ENCODE data around the gene APOLD1.
"Not testable (repeated sequence)": the region's sequence is repeated elsewhere in the genome, so short reads cannot be mapped to it uniquely, and the experiment has no call there.

The APOLD1 gene

DNA sequence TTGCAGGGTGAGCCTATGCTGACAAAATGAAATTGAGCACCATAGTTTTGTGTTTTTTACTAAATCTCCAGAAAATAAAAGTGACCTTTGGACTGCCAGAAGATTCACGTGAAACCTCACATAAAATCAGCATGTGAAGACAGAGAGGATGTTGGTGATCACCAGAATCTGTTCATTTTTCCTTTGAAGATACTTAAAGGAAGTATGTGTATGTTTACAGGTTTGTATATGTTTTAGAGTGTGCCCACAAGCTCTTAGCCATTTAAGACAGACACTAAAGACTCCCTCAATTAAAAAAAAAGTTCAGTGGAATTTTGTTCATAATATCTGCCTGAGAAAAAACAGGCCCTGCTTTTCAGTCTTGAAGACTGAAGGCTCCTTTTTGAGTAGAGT lies 53.5 kb downstream of the APOLD1 start:
- TF ChIP-seq, protein P1, sequence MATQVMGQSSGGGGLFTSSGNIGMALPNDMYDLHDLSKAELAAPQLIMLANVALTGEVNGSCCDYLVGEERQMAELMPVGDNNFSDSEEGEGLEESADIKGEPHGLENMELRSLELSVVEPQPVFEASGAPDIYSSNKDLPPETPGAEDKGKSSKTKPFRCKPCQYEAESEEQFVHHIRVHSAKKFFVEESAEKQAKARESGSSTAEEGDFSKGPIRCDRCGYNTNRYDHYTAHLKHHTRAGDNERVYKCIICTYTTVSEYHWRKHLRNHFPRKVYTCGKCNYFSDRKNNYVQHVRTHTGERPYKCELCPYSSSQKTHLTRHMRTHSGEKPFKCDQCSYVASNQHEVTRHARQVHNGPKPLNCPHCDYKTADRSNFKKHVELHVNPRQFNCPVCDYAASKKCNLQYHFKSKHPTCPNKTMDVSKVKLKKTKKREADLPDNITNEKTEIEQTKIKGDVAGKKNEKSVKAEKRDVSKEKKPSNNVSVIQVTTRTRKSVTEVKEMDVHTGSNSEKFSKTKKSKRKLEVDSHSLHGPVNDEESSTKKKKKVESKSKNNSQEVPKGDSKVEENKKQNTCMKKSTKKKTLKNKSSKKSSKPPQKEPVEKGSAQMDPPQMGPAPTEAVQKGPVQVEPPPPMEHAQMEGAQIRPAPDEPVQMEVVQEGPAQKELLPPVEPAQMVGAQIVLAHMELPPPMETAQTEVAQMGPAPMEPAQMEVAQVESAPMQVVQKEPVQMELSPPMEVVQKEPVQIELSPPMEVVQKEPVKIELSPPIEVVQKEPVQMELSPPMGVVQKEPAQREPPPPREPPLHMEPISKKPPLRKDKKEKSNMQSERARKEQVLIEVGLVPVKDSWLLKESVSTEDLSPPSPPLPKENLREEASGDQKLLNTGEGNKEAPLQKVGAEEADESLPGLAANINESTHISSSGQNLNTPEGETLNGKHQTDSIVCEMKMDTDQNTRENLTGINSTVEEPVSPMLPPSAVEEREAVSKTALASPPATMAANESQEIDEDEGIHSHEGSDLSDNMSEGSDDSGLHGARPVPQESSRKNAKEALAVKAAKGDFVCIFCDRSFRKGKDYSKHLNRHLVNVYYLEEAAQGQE (IDR thresholded peaks at IDR 0.05; ENCODE audit: insufficient replicate concordance, low read depth): no peak
- TF ChIP-seq GABPA (IDR thresholded peaks at IDR 0.05; ENCODE audit: low read depth) (no peak), POLR2AphosphoS5 (IDR thresholded peaks at IDR 0.05; ENCODE audit: low read depth) (no peak), SPI1 (IDR thresholded peaks at IDR 0.05; ENCODE audit: borderline replicate concordance, low read depth) (no peak)
- TF ChIP-seq, protein P2, sequence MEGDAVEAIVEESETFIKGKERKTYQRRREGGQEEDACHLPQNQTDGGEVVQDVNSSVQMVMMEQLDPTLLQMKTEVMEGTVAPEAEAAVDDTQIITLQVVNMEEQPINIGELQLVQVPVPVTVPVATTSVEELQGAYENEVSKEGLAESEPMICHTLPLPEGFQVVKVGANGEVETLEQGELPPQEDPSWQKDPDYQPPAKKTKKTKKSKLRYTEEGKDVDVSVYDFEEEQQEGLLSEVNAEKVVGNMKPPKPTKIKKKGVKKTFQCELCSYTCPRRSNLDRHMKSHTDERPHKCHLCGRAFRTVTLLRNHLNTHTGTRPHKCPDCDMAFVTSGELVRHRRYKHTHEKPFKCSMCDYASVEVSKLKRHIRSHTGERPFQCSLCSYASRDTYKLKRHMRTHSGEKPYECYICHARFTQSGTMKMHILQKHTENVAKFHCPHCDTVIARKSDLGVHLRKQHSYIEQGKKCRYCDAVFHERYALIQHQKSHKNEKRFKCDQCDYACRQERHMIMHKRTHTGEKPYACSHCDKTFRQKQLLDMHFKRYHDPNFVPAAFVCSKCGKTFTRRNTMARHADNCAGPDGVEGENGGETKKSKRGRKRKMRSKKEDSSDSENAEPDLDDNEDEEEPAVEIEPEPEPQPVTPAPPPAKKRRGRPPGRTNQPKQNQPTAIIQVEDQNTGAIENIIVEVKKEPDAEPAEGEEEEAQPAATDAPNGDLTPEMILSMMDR (IDR thresholded peaks at IDR 0.05; ENCODE audit: insufficient read depth, low read length): no peak

DNA sequence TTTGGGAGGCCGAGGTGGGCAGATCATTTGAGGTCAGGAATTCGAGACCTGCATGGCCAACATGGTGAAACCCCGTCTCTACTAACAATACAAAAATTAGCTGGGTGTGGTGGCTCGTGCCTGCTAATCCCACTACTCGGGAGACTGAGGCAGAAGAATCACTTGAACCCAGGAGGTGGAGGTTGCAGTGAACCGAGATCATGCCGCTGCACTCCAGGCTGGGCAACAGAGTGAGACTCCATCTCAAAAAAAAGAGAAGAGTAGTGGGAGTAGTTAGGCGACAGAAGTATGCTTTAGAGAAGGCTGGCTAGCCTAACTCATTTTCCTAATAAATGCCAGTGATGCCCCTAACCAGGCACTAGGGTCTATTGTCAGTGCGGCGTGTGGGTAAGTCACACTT lies 54.0 kb downstream of the APOLD1 start:
- not testable (repeated sequence) for DNase-seq (ENCODE audit: low read depth in 1 of 2, low spot score in 1 of 2); H3K27me3 ChIP-seq (ENCODE audit: insufficient read depth, poor library complexity, severe bottlenecking); H3K27ac ChIP-seq (replicated peaks); H3K4me3 ChIP-seq (replicated peaks; ENCODE audit: insufficient read depth, low read length)

More for the DNA sequence above, 53.5 kb downstream of the APOLD1 start:
- Histone ChIP-seq H3K27me3 (ENCODE audit: insufficient read depth, poor library complexity, severe bottlenecking) (no peaks in the 10 kb centered on the region), H3K27ac (replicated peaks) (no peak overlapping the region), H3K4me3 (replicated peaks; ENCODE audit: insufficient read depth, low read length) (no peak overlapping the region)
- DNase-seq (ENCODE audit: low read depth in 1 of 2, low spot score in 1 of 2): no peak

DNA sequence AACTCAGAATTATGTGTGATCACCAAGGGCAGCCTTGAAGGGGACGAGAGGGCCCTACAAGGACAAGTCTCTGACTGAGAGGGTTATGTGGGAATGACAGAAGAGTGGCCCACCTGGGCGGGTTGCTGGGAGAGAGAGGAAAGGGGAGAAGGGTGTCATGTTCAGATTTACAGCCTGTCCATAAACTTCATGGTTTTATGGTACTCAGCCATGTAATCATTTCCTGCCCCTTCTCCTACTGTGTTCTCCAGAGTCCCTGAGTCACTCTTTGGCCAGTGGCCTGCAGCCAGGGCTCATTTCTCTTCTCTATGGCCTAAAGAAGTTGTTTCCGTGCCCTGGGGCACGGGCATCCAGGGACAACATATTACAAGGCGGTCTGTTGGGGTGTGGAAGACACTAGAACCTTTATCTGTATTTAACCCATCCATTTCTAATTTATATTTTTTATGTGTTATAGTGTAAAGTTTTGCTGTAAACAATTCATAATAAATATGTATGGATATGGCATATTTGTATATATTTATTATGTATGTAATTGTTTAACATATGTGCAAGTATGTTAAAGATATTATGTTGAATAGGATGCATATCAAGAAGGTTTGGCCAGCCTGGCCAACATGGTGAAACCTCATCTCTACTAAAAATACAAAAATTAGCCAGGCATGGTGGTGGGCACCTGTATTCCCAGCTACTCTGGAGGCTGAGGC lies 54.6 kb downstream of the APOLD1 start:
- DNase-seq (ENCODE audit: low read depth in 1 of 2, low spot score in 1 of 2): no peak
- Histone ChIP-seq H3K27me3 (ENCODE audit: insufficient read depth, poor library complexity, severe bottlenecking) (no peaks in the 10 kb centered on the region), H3K27ac (replicated peaks) (no peak overlapping the region), H3K4me3 (replicated peaks; ENCODE audit: insufficient read depth, low read length) (no peak overlapping the region)
- TF ChIP-seq GABPA (IDR thresholded peaks at IDR 0.05; ENCODE audit: low read depth) (no peak), SPI1 (IDR thresholded peaks at IDR 0.05; ENCODE audit: borderline replicate concordance, low read depth) (no peak), POLR2AphosphoS5 (IDR thresholded peaks at IDR 0.05; ENCODE audit: low read depth) (no peak)
- TF ChIP-seq, protein P2 (IDR thresholded peaks at IDR 0.05; ENCODE audit: insufficient read depth, low read length): no peak
- TF ChIP-seq, protein P1 (IDR thresholded peaks at IDR 0.05; ENCODE audit: insufficient replicate concordance, low read depth): no peak

DNA sequence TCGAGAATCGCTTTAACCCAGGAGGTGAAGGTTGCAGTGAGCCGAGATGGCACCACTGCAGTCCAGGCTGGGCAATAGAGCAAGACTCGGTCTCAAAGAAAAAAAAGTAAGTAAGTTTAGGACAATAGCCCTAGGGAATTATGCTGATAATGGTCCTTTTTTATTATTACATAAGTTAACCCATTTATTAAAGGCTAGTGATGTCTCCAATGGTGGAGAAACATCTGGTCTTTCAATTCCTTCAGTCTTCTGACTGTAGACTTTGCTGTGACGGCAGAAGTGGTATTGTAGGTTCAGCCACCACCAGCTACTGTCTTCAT lies 55.1 kb downstream of the APOLD1 start:
- no peak for TF ChIP-seq GABPA (IDR thresholded peaks at IDR 0.05; ENCODE audit: low read depth)
- no peak for TF ChIP-seq POLR2AphosphoS5 (IDR thresholded peaks at IDR 0.05; ENCODE audit: low read depth)
- TF ChIP-seq, protein P2 (IDR thresholded peaks at IDR 0.05; ENCODE audit: insufficient read depth, low read length): no peak
- TF ChIP-seq SPI1 (IDR thresholded peaks at IDR 0.05; ENCODE audit: borderline replicate concordance, low read depth): no peak
- TF ChIP-seq, protein P1 (IDR thresholded peaks at IDR 0.05; ENCODE audit: insufficient replicate concordance, low read depth): no peak
- no peaks in the 10 kb centered on the region for H3K27me3 ChIP-seq (ENCODE audit: insufficient read depth, poor library complexity, severe bottlenecking)
- DNase-seq (ENCODE audit: low read depth in 1 of 2, low spot score in 1 of 2): no peak
- no peak overlapping the region for H3K27ac ChIP-seq (replicated peaks)
- H3K4me3 ChIP-seq (replicated peaks; ENCODE audit: insufficient read depth, low read length): no peak overlapping the region

Measured in HL-60 (cell line).